WTC11 (cell line): ENCODE measurements around the gene FANCE. TPM values are rescaled to one million over a fixed set of nuclear protein-coding genes. Genes with fewer than 3 reads are reported as not detected.

Experiments used
- ATAC-seq: fragments of 200-7000 bp; cut with Tn5 transposase; 2 replicates; pipeline ENCODE4 v1.10.0; 2021; ENCODE audit warnings: mild to moderate bottlenecking, moderate library complexity
- CTCF ChIA-PET: fragments of 300-600 bp; sonication (Branson Sonifier 250); formaldehyde crosslinking; loops from one replicate; lab custom pipeline; 2021; ENCODE audit warnings: antibody characterized with exemption; lab: Charles Lee
- POLR2A ChIA-PET: fragments of 350-600 bp; sonication (Branson Sonifier 250); formaldehyde crosslinking; loops from one replicate; lab custom pipeline; 2021; ENCODE audit warnings: antibody characterized with exemption; lab: Charles Lee
- DNase-seq: peaks from one replicate; pipeline ENCODE4 v3.0.0; 2021; ENCODE audit warnings: low spot score
- H3K27ac Mint-ChIP-seq: 2 replicates; pipeline ENCODE4 v1.8.0; 2021; ENCODE audit warnings: mixed read lengths
- H3K27me3 Mint-ChIP-seq: 2 replicates; pipeline ENCODE4 v1.8.0; 2021; ENCODE audit warnings: low read depth, mild to moderate bottlenecking, moderate library complexity, mixed read lengths
- H3K36me3 Mint-ChIP-seq: 2 replicates; pipeline ENCODE4 v1.8.0; 2021; ENCODE audit warnings: mixed read lengths
- H3K4me1 Mint-ChIP-seq: 2 replicates; pipeline ENCODE4 v1.8.0; 2022; ENCODE audit warnings: mixed read lengths
- H3K4me3 Mint-ChIP-seq: 2 replicates; pipeline ENCODE4 v1.8.0; 2021; ENCODE audit warnings: mild to moderate bottlenecking, moderate library complexity, mixed read lengths
- H3K9me3 Mint-ChIP-seq: 2 replicates; pipeline ENCODE4 v1.8.0; 2021; ENCODE audit warnings: mixed read lengths
- ATF1 ChIP-seq: sonication (generic); formaldehyde crosslinking; IDR thresholded peaks from 2 replicates; pipeline ENCODE4 v1.8.1; 2023; ENCODE audit warnings: mild to moderate bottlenecking, moderate library complexity, missing genetic modification reagents
- CREM ChIP-seq: sonication (generic); formaldehyde crosslinking; IDR thresholded peaks from 2 replicates; pipeline ENCODE4 v1.8.1; 2022; ENCODE audit warnings: mild to moderate bottlenecking, missing genetic modification reagents, moderate library complexity
- ELF4 ChIP-seq: sonication (generic); formaldehyde crosslinking; IDR thresholded peaks from 2 replicates; pipeline ENCODE4 v1.8.1; 2022; ENCODE audit warnings: low read depth, mild to moderate bottlenecking, moderate library complexity, missing genetic modification reagents
- EMX1 ChIP-seq: fragments of 250-450 bp; sonication (Bioruptor Pico); IDR thresholded peaks from 2 replicates; pipeline ENCODE4 v1.8.0; 2021; ENCODE audit warnings: mild to moderate bottlenecking
- ETV6 ChIP-seq: sonication (generic); formaldehyde crosslinking; IDR thresholded peaks from 2 replicates; pipeline ENCODE4 v1.8.1; 2022; ENCODE audit warnings: mild to moderate bottlenecking, missing genetic modification reagents
- GRHL2 ChIP-seq: fragments of 250-450 bp; sonication (Bioruptor Pico); IDR thresholded peaks from 2 replicates; pipeline ENCODE4 v1.8.0; 2022; ENCODE audit warnings: mild to moderate bottlenecking, moderate library complexity; ENCODE audit not compliant: insufficient replicate concordance, severe bottlenecking
- IRF2 ChIP-seq: sonication (generic); formaldehyde crosslinking; IDR thresholded peaks from 2 replicates; pipeline ENCODE4 v1.8.0; 2022; ENCODE audit warnings: low read depth, missing genetic modification reagents, borderline replicate concordance
- KAT7 ChIP-seq: sonication (generic); formaldehyde crosslinking; IDR thresholded peaks from 2 replicates; pipeline ENCODE4 v1.8.1; 2023; ENCODE audit warnings: missing genetic modification reagents, mild to moderate bottlenecking, borderline replicate concordance
- NR2C2 ChIP-seq: sonication (generic); formaldehyde crosslinking; IDR thresholded peaks from 2 replicates; pipeline ENCODE4 v1.8.0; 2022; ENCODE audit warnings: mild to moderate bottlenecking, missing genetic modification reagents
- NR3C1 ChIP-seq: sonication (generic); formaldehyde crosslinking; conservative IDR thresholded peaks from 2 replicates; pipeline ENCODE4 v1.8.1; 2023; ENCODE audit warnings: low read depth, mild to moderate bottlenecking, missing genetic modification reagents
- OVOL2 ChIP-seq: fragments of 250-450 bp; sonication (Bioruptor Pico); IDR thresholded peaks from 2 replicates; pipeline ENCODE4 v1.9.0; 2021; ENCODE audit warnings: mild to moderate bottlenecking, borderline replicate concordance
- TEAD1 ChIP-seq: sonication (generic); formaldehyde crosslinking; IDR thresholded peaks from 2 replicates; pipeline ENCODE4 v1.8.0; 2022; ENCODE audit warnings: mild to moderate bottlenecking, missing genetic modification reagents
- TEAD4 ChIP-seq: sonication (generic); formaldehyde crosslinking; IDR thresholded peaks from 2 replicates; pipeline ENCODE4 v1.8.0; 2022; ENCODE audit warnings: mild to moderate bottlenecking, missing genetic modification reagents
- ZBTB21 ChIP-seq: sonication (generic); formaldehyde crosslinking; IDR thresholded peaks from 2 replicates; pipeline ENCODE4 v1.8.1; 2023; ENCODE audit warnings: mild to moderate bottlenecking, missing genetic modification reagents, borderline replicate concordance
- ZNF121 ChIP-seq: sonication (generic); formaldehyde crosslinking; IDR thresholded peaks from 2 replicates; pipeline ENCODE4 v1.8.0; 2023; ENCODE audit warnings: missing genetic modification reagents
- ZNF396 ChIP-seq: fragments of 250-450 bp; sonication (Bioruptor Pico); IDR thresholded peaks from 2 replicates; pipeline ENCODE4 v1.8.0; 2021; ENCODE audit warnings: mild to moderate bottlenecking, moderate library complexity, borderline replicate concordance
- total RNA-seq: library from RNA; stranded (reverse); gene quantifications from 3 replicates; pipeline ENCODE4 v1.2.3, GENCODE V29; 2021
- TF ChIP-seq, protein P1 (sequence below): sonication (generic); formaldehyde crosslinking; IDR thresholded peaks from 2 replicates; pipeline ENCODE4 v1.8.1; 2023; ENCODE audit warnings: mild to moderate bottlenecking, moderate library complexity, missing genetic modification reagents
- TF ChIP-seq, protein P2 (sequence below): sonication (generic); formaldehyde crosslinking; conservative IDR thresholded peaks from 2 replicates; pipeline ENCODE4 v1.8.1; 2023; ENCODE audit warnings: mild to moderate bottlenecking, low read depth, missing genetic modification reagents, moderate library complexity
- TF ChIP-seq, protein P3 (sequence below): sonication (generic); formaldehyde crosslinking; IDR thresholded peaks from 2 replicates; pipeline ENCODE4 v1.8.1; 2023; ENCODE audit warnings: mild to moderate bottlenecking, missing genetic modification reagents
- TF ChIP-seq, protein P4 (sequence below): fragments of 250-450 bp; sonication (Bioruptor Pico); IDR thresholded peaks from 2 replicates; pipeline ENCODE4 v1.9.0; 2021; ENCODE audit warnings: mild to moderate bottlenecking, borderline replicate concordance
- TF ChIP-seq, protein P5 (sequence below): sonication (generic); formaldehyde crosslinking; IDR thresholded peaks from 2 replicates; pipeline ENCODE4 v1.8.1; 2023; ENCODE audit warnings: mild to moderate bottlenecking, missing genetic modification reagents, moderate library complexity
- TF ChIP-seq, protein P6 (sequence below): fragments of 250-450 bp; sonication (Bioruptor Pico); IDR thresholded peaks from 2 replicates; pipeline ENCODE4 v2.1.2; 2022; ENCODE audit warnings: mild to moderate bottlenecking, moderate library complexity

FANCE gene
- total RNA-seq, 1 experiment from 2014 or later, result 22.3 TPM

DNA sequence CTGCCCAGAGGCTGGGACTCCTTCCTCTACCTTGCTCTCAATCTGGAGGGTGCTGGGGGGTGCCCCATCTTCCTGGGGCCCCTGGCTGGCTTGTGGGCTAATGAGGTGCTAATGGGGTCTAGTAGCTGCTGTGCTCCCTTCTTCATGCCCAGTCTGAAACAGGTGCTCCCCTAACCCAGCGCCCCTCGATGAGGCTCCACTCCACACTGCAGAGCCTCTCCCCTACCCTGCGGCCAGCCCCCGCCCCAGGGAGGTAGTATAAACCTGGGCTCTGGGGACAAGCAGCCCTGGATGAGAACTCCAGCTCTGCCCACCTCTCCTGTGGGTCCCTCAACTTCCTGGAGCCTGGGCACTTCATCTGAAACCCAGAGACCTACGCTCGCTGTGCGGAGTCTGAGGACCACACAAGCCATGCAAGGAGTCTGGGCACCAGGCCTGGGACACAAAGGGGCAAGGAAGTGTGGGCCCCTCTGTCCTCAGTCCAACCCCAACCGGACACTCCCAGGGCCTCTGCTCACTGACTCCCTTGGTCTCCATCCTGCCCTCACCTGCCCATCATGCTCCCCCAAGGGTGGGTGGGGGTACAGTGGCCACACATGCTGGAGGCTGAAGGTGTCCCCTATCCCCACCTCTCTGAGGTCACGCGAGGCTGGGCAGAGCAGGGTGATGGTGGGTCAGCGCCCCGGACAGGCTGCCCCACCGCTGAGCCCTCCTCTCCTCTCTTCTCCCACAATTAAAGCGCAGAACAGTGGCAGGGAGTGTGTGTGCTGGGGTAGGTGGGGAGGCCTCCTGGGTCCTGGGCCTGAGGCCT lies 22.2 kb downstream of the FANCE start (continued):
- TF ChIP-seq, protein P1, sequence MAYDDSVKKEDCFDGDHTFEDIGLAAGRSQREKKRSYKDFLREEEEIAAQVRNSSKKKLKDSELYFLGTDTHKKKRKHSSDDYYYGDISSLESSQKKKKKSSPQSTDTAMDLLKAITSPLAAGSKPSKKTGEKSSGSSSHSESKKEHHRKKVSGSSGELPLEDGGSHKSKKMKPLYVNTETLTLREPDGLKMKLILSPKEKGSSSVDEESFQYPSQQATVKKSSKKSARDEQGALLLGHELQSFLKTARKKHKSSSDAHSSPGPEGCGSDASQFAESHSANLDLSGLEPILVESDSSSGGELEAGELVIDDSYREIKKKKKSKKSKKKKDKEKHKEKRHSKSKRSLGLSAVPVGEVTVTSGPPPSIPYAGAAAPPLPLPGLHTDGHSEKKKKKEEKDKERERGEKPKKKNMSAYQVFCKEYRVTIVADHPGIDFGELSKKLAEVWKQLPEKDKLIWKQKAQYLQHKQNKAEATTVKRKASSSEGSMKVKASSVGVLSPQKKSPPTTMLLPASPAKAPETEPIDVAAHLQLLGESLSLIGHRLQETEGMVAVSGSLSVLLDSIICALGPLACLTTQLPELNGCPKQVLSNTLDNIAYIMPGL (CRISPR knock-in tag), result no peak
- TF ChIP-seq OVOL2, result no peak
- TF ChIP-seq, protein P2, sequence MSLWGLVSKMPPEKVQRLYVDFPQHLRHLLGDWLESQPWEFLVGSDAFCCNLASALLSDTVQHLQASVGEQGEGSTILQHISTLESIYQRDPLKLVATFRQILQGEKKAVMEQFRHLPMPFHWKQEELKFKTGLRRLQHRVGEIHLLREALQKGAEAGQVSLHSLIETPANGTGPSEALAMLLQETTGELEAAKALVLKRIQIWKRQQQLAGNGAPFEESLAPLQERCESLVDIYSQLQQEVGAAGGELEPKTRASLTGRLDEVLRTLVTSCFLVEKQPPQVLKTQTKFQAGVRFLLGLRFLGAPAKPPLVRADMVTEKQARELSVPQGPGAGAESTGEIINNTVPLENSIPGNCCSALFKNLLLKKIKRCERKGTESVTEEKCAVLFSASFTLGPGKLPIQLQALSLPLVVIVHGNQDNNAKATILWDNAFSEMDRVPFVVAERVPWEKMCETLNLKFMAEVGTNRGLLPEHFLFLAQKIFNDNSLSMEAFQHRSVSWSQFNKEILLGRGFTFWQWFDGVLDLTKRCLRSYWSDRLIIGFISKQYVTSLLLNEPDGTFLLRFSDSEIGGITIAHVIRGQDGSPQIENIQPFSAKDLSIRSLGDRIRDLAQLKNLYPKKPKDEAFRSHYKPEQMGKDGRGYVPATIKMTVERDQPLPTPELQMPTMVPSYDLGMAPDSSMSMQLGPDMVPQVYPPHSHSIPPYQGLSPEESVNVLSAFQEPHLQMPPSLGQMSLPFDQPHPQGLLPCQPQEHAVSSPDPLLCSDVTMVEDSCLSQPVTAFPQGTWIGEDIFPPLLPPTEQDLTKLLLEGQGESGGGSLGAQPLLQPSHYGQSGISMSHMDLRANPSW, result no peak

DNA sequence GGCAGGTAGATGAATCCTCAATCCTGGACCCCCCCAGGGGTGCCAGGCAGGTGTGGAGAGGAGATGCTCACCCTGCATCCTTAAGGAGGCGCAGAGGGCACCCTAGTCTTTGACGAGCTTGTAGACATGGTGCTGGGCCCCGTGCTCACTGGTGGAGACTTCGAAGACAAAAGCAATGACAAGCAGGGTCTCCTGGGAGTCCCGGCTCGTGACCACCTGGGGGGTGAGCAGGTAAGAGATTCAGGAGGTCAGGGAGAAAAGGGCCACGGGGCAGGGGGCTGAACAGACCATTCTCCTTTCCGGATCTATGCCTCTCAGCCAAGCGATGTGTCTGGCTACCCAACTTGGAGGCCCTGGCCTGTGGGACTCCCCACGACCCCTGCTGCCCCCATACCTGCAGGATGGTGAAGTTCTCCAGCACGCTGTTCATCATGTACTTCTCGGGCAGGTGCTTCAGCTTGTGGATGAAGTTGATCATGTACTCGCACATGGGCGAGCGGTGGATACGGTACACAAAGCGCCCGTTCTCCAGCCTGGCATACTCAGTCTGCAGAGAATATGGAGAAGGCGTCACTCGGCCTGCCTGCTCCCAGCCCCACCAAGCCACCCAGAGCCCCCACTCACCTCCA lies 22.9 kb downstream of the FANCE start:
- peak; percentile 0; the same call in 1 of the 2 replicates for ATAC-seq
- H3K4me1 Mint-ChIP-seq, result peaks cover 37% of the 10 kb centered on the region
- DNase-seq, result no peak
- no peaks in the 10 kb centered on the region for H3K9me3 Mint-ChIP-seq
- POLR2A ChIA-PET, result interaction anchor here (1.2 to 7.9 kb wide), 2 partner anchors 11 to 21 kb away, joined by 3 to 54 read pairs; partner anchors contain the start of gene TEAD3
- H3K27me3 Mint-ChIP-seq, result no peaks in the 10 kb centered on the region
- H3K36me3 Mint-ChIP-seq, result peaks cover 46% of the 10 kb centered on the region
- no peak for TF ChIP-seq EMX1 (CRISPR knock-in tag)
- no peak for TF ChIP-seq NR3C1 (CRISPR knock-in tag)
- no peak for TF ChIP-seq ZBTB21
- no peak for TF ChIP-seq TEAD4 (CRISPR knock-in tag)
- TF ChIP-seq ATF1 (CRISPR knock-in tag), result no peak
- no peak for TF ChIP-seq TEAD1
- no peak for TF ChIP-seq ETV6
- TF ChIP-seq GRHL2, result no peak
- TF ChIP-seq, protein P3, sequence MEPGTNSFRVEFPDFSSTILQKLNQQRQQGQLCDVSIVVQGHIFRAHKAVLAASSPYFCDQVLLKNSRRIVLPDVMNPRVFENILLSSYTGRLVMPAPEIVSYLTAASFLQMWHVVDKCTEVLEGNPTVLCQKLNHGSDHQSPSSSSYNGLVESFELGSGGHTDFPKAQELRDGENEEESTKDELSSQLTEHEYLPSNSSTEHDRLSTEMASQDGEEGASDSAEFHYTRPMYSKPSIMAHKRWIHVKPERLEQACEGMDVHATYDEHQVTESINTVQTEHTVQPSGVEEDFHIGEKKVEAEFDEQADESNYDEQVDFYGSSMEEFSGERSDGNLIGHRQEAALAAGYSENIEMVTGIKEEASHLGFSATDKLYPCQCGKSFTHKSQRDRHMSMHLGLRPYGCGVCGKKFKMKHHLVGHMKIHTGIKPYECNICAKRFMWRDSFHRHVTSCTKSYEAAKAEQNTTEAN (CRISPR knock-in tag), result no peak
- TF ChIP-seq, protein P4, sequence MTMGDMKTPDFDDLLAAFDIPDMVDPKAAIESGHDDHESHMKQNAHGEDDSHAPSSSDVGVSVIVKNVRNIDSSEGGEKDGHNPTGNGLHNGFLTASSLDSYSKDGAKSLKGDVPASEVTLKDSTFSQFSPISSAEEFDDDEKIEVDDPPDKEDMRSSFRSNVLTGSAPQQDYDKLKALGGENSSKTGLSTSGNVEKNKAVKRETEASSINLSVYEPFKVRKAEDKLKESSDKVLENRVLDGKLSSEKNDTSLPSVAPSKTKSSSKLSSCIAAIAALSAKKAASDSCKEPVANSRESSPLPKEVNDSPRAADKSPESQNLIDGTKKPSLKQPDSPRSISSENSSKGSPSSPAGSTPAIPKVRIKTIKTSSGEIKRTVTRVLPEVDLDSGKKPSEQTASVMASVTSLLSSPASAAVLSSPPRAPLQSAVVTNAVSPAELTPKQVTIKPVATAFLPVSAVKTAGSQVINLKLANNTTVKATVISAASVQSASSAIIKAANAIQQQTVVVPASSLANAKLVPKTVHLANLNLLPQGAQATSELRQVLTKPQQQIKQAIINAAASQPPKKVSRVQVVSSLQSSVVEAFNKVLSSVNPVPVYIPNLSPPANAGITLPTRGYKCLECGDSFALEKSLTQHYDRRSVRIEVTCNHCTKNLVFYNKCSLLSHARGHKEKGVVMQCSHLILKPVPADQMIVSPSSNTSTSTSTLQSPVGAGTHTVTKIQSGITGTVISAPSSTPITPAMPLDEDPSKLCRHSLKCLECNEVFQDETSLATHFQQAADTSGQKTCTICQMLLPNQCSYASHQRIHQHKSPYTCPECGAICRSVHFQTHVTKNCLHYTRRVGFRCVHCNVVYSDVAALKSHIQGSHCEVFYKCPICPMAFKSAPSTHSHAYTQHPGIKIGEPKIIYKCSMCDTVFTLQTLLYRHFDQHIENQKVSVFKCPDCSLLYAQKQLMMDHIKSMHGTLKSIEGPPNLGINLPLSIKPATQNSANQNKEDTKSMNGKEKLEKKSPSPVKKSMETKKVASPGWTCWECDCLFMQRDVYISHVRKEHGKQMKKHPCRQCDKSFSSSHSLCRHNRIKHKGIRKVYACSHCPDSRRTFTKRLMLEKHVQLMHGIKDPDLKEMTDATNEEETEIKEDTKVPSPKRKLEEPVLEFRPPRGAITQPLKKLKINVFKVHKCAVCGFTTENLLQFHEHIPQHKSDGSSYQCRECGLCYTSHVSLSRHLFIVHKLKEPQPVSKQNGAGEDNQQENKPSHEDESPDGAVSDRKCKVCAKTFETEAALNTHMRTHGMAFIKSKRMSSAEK, result no peak
- TF ChIP-seq CREM (CRISPR knock-in tag), result no peak
- no peak for TF ChIP-seq NR2C2 (CRISPR knock-in tag)
- TF ChIP-seq, protein P5, sequence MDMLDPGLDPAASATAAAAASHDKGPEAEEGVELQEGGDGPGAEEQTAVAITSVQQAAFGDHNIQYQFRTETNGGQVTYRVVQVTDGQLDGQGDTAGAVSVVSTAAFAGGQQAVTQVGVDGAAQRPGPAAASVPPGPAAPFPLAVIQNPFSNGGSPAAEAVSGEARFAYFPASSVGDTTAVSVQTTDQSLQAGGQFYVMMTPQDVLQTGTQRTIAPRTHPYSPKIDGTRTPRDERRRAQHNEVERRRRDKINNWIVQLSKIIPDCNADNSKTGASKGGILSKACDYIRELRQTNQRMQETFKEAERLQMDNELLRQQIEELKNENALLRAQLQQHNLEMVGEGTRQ (CRISPR knock-in tag), result no peak
- no peak for TF ChIP-seq KAT7 (CRISPR knock-in tag)
- no peak for TF ChIP-seq IRF2 (CRISPR knock-in tag)
- TF ChIP-seq ELF4 (CRISPR knock-in tag), result no peak
- no peak for TF ChIP-seq ZNF396 (CRISPR knock-in tag)
- TF ChIP-seq ZNF121, result no peak
- TF ChIP-seq, protein P6, sequence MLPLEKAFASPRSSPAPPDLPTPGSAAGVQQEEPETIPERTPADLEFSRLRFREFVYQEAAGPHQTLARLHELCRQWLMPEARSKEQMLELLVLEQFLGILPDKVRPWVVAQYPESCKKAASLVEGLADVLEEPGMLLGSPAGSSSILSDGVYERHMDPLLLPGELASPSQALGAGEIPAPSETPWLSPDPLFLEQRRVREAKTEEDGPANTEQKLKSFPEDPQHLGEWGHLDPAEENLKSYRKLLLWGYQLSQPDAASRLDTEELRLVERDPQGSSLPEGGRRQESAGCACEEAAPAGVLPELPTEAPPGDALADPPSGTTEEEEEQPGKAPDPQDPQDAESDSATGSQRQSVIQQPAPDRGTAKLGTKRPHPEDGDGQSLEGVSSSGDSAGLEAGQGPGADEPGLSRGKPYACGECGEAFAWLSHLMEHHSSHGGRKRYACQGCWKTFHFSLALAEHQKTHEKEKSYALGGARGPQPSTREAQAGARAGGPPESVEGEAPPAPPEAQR, result no peak
- H3K4me3 Mint-ChIP-seq, result no peak overlapping the region
- no peak overlapping the region for H3K27ac Mint-ChIP-seq
- CTCF ChIA-PET, result interaction anchor here (1.0 to 1.5 kb wide), 2 partner anchors 15 to 23 kb away, joined by 3 to 4 read pairs; no protein-coding TSS in a partner anchor
